WTC11 (cell line): ENCODE data around the gene NRG3.

Experiments used
- CTCF ChIP-seq: fragments of 200-600 bp; IDR thresholded peaks from 2 replicates; pipeline ENCODE4 v1.8.0; 2022; ENCODE audit warnings: antibody characterized with exemption
- FOXJ3 ChIP-seq: sonication (generic); formaldehyde crosslinking; IDR thresholded peaks from 2 replicates; pipeline ENCODE4 v1.9.0; 2021; ENCODE audit warnings: missing genetic modification reagents, mild to moderate bottlenecking, borderline replicate concordance
- FOXK1 ChIP-seq: sonication (generic); formaldehyde crosslinking; IDR thresholded peaks from 2 replicates; pipeline ENCODE4 v1.8.0; 2022; ENCODE audit warnings: mild to moderate bottlenecking, moderate library complexity, missing genetic modification reagents
- USF1 ChIP-seq: sonication (generic); formaldehyde crosslinking; IDR thresholded peaks from 2 replicates; pipeline ENCODE4 v1.8.0; 2022; ENCODE audit warnings: mild to moderate bottlenecking, missing genetic modification reagents
- ZNF138 ChIP-seq: sonication (generic); formaldehyde crosslinking; conservative IDR thresholded peaks from 2 replicates; pipeline ENCODE4 v1.8.1; 2022; ENCODE audit warnings: mild to moderate bottlenecking, moderate library complexity, missing genetic modification reagents

GRCh38 chr10:82492647-82493046, 617.7 kb downstream of the NRG3 start:
- TF ChIP-seq FOXJ3, result no peak
- no peak for TF ChIP-seq USF1 (CRISPR knock-in tag)
- TF ChIP-seq ZNF138, result no peak
- TF ChIP-seq CTCF, result no peak
- TF ChIP-seq FOXK1 (CRISPR knock-in tag), result no peak
